Neutrophil (primary cell): ENCODE measurements around the gene RABAC1.

Source experiments
- H3K27ac ChIP-seq: fragments of 200-600 bp; sonication (generic); 2 replicates; pipeline ENCODE4 v1.5.1; 2016; ENCODE audit warnings: mild to moderate bottlenecking, moderate library complexity
- H3K27me3 ChIP-seq: fragments of 200-600 bp; sonication (generic); 2 replicates; pipeline ENCODE4 v1.6.0; 2016; ENCODE audit warnings: mild to moderate bottlenecking
- H3K36me3 ChIP-seq: fragments of 200-600 bp; sonication (generic); 2 replicates; pipeline ENCODE4 v1.5.1; 2017
- H3K4me1 ChIP-seq, 2 experiments: fragments of 200-600 bp in 1 of 2; sonication (generic) in 1 of 2; 1 replicate in 1 of 2; 2 replicates in 1 of 2; pipeline versions ENCODE4 v1.5.1 to v1.6.1; 2013 to 2016; ENCODE audit warnings: low read depth in 1 of 2, low read length in 1 of 2, mild to moderate bottlenecking in 1 of 2, moderate library complexity in 1 of 2; ENCODE audit not compliant: control insufficient read depth in 1 of 2, insufficient read depth in 1 of 2
- H3K4me3 ChIP-seq, 2 experiments: fragments of 200-600 bp in 1 of 2; sonication (generic) in 1 of 2; 1 replicate in 1 of 2; 2 replicates in 1 of 2; pipeline ENCODE4 v1.5.1; 2013 to 2016; ENCODE audit warnings: low read depth in 1 of 2, low read length in 1 of 2, mild to moderate bottlenecking in 1 of 2, moderate library complexity in 1 of 2
- H3K9me3 ChIP-seq: fragments of 200-600 bp; sonication (generic); 2 replicates; pipeline ENCODE4 v1.5.1; 2016
- CTCF ChIP-seq: fragments of 200-600 bp; sonication (generic); IDR thresholded peaks from 2 replicates; pipeline ENCODE4 v1.5.1; 2016; ENCODE audit warnings: antibody characterized with exemption

RABAC1 gene

GRCh38 chr19:41959056-41960053, at the start of gene RABAC1:
Gene RABAC1, minus strand, starts transcription at chr19:41959321. Its CDS starts 29 bp downstream, at chr19:41959292.
- TF ChIP-seq CTCF, result peak; percentile 43
- Histone ChIP-seq H3K4me3 (peak within 1 kb of the TSS; percentile 94 to 98), H3K36me3 (peaks cover 28% of the 10 kb centered on the region), H3K4me1 (peaks cover 20% of the 10 kb centered on the region in 2 experiments), H3K27me3 (no peaks in the 10 kb centered on the region), H3K9me3 (no peaks in the 10 kb centered on the region), H3K27ac (peak within 1 kb of the TSS; percentile 84)

GRCh38 chr19:42006569-42006968, 47.4 kb upstream of the RABAC1 start:
- peaks cover 4% of the 10 kb centered on the region for H3K27me3 ChIP-seq
- no peaks in the 10 kb centered on the region for H3K36me3 ChIP-seq
- H3K4me1 ChIP-seq, result no peaks in the 10 kb centered on the region
- H3K27ac ChIP-seq, result no peak overlapping the region
- H3K9me3 ChIP-seq, result no peaks in the 10 kb centered on the region
- TF ChIP-seq CTCF, result no peak
- H3K4me3 ChIP-seq, result no peak overlapping the region

GRCh38 chr19:42005504-42005903, 46.4 kb upstream of the RABAC1 start:
- Histone ChIP-seq H3K4me3 (no peak overlapping the region), H3K4me1 (no peaks in the 10 kb centered on the region), H3K9me3 (no peaks in the 10 kb centered on the region)

GRCh38 chr19:42003506-42004294, 44.6 kb upstream of the RABAC1 start:
- Histone ChIP-seq H3K9me3 (no peaks in the 10 kb centered on the region), H3K4me3 (no peak overlapping the region), H3K4me1 (no peaks in the 10 kb centered on the region), H3K36me3 (no peaks in the 10 kb centered on the region), H3K27me3 (peaks cover 33% of the 10 kb centered on the region), H3K27ac (no peak overlapping the region)
- TF ChIP-seq CTCF, result no peak

More at GRCh38 chr19:42005504-42005903, 46.4 kb upstream of the RABAC1 start:
- no peak for TF ChIP-seq CTCF
- no peak overlapping the region for H3K27ac ChIP-seq
- peaks cover 14% of the 10 kb centered on the region for H3K27me3 ChIP-seq
- H3K36me3 ChIP-seq, result no peaks in the 10 kb centered on the region

- Histone ChIP-seq H3K9me3 (no peaks in the 10 kb centered on the region), H3K36me3 (no peaks in the 10 kb centered on the region), H3K27ac (no peak overlapping the region), H3K4me3 (no peak overlapping the region), H3K27me3 (peaks cover 71% of the 10 kb centered on the region), H3K4me1 (peaks cover 0 to 3% of the 10 kb centered on the region in 2 experiments)
- no peak for TF ChIP-seq CTCF
Measured at GRCh38 chr19:41999878-42000208, 40.7 kb upstream of the RABAC1 start.
